ENCODE data around the gene KANTR. TPM values are rescaled to one million over a fixed set of nuclear protein-coding genes. Genes with fewer than 3 reads are reported as not detected.

KANTR gene
- total and polyA plus RNA-seq, 9 of the 15 experiments (the other 6 are each of a cell fraction or from before 2014, with no cell fraction given) = 1.0 to 5.7 (median 3.4) TPM

DNA sequence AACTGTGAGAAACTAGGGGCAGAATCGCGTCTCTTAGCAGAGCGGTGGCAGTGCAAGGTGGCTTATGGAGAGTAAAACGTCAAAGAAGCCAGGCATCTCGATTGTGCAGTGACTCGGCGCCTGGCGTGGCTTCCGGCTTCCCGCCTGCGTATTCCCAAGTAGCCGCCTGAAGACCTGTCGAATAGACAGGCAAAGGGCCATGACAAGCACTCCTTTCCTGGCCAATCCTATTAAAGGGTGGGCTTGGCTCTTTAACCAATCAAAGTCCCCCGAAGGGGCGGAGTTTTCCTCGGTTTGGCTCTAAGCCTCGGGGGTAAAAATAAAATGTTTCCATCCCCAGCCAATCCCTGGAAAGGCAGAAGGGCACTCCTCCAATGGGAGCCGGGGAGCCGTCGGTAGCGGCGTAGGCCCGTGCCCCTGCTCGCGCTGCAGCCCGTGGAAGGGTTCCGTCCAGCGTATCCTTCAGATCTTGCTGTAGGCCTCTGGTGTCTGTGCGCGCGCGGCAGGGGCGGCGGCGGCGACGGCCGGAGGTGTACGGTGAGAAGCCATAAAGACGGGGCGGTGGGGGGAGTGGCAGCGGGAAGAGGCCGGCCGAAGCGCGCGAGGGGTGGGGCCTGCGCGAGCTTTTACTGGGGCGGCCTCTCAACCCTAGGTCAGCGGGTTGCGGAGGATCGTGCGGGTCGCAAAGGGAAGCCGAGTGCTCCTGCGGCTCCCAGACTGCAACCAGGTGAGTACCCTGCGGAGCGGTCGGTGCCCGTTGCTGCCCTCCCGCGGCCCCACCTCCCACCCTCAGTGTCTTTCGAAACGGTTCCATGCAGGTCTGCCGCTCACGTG lies at the start of gene KANTR (continued):
- TF ChIP-seq MAZ (CRISPR knock-in tag; conservative IDR thresholded peaks at IDR 0.05 in 1 of 2, IDR thresholded peaks at IDR 0.05 in 1 of 2) (no peak; a peak in 2 of 4 replicates), FOXP1 (CRISPR knock-in tag; IDR thresholded peaks at IDR 0.05) (no peak), BRD4 (IDR thresholded peaks at IDR 0.05) (no peak), TARDBP (IDR thresholded peaks at IDR 0.05) (no peak), ETV1 (tag; conservative IDR thresholded peaks at IDR 0.05; ENCODE audit: low read depth) (peak; percentile 63), POLR2A (conservative IDR thresholded peaks at IDR 0.05) (peak; percentile 54), POLR3A (IDR thresholded peaks at IDR 0.05; ENCODE audit: borderline replicate concordance, extremely low read depth, insufficient read depth, insufficient read length) (no peak), ZNF764 (CRISPR knock-in tag; IDR thresholded peaks at IDR 0.05; ENCODE audit: low read depth) (no peak), SRSF7 (optimal IDR thresholded peaks at IDR 0.05; ENCODE audit: low read depth, low read length) (no peak), KAT8 (IDR thresholded peaks at IDR 0.05; ENCODE audit: low read depth) (no peak), MEIS2 (IDR thresholded peaks at IDR 0.05; ENCODE audit: partially characterized antibody) (peak; percentile 25), CBFB (CRISPR knock-in tag; IDR thresholded peaks at IDR 0.05) (no peak), NR3C1 (CRISPR knock-in tag; IDR thresholded peaks at IDR 0.05) (no peak), NFE2L1 (tag; IDR thresholded peaks at IDR 0.05; ENCODE audit: borderline replicate concordance, low read depth) (no peak), MBD2 (IDR thresholded peaks at IDR 0.05; ENCODE audit: borderline replicate concordance, low read depth) (peak; percentile 66; the same call in 1 of the 2 replicates), SAP30 (IDR thresholded peaks at IDR 0.05; ENCODE audit: borderline replicate concordance, insufficient read depth, low read depth, low read length, poor library complexity, severe bottlenecking) (no peak), RBM39 (optimal IDR thresholded peaks at IDR 0.05; ENCODE audit: low read depth, low read length) (no peak)
- TF ChIP-seq, protein P1, sequence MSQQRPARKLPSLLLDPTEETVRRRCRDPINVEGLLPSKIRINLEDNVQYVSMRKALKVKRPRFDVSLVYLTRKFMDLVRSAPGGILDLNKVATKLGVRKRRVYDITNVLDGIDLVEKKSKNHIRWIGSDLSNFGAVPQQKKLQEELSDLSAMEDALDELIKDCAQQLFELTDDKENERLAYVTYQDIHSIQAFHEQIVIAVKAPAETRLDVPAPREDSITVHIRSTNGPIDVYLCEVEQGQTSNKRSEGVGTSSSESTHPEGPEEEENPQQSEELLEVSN (IDR thresholded peaks at IDR 0.05; ENCODE audit: borderline replicate concordance in 1 of 2, extremely low read depth in 1 of 2, insufficient read depth in 1 of 2, insufficient read length in 1 of 2, low read depth in 1 of 2, low read length in 1 of 2, poor library complexity in 1 of 2, severe bottlenecking in 1 of 2) = peak; percentile 91 to 98
- TF ChIP-seq, protein P2, sequence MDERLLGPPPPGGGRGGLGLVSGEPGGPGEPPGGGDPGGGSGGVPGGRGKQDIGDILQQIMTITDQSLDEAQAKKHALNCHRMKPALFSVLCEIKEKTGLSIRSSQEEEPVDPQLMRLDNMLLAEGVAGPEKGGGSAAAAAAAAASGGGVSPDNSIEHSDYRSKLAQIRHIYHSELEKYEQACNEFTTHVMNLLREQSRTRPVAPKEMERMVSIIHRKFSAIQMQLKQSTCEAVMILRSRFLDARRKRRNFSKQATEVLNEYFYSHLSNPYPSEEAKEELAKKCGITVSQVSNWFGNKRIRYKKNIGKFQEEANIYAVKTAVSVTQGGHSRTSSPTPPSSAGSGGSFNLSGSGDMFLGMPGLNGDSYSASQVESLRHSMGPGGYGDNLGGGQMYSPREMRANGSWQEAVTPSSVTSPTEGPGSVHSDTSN (CRISPR knock-in tag; IDR thresholded peaks at IDR 0.05; ENCODE audit: low read depth) = no peak
- TF ChIP-seq, protein P2 (tag; conservative IDR thresholded peaks at IDR 0.05; ENCODE audit: low read depth) = no peak
- TF ChIP-seq, protein P3, sequence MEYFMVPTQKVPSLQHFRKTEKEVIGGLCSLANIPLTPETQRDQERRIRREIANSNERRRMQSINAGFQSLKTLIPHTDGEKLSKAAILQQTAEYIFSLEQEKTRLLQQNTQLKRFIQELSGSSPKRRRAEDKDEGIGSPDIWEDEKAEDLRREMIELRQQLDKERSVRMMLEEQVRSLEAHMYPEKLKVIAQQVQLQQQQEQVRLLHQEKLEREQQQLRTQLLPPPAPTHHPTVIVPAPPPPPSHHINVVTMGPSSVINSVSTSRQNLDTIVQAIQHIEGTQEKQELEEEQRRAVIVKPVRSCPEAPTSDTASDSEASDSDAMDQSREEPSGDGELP (CRISPR knock-in tag; IDR thresholded peaks at IDR 0.05; ENCODE audit: borderline replicate concordance) = 0 out of 2 replicates have a peak, but pooled peaks have one; percentile 4
- TF ChIP-seq, protein P4, sequence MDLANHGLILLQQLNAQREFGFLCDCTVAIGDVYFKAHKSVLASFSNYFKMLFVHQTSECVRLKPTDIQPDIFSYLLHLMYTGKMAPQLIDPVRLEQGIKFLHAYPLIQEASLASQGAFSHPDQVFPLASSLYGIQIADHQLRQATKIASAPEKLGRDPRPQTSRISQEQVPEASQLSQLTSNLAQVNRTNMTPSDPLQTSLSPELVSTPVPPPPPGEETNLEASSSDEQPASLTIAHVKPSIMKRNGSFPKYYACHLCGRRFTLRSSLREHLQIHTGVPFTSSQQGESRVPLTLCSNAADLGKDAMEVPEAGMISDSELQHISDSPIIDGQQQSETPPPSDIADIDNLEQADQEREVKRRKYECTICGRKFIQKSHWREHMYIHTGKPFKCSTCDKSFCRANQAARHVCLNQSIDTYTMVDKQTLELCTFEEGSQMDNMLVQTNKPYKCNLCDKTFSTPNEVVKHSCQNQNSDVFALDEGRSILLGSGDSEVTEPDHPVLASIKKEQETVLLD (IDR thresholded peaks at IDR 0.05) = no peak

Data from K562 (cell line).